Activated CD4-positive, alpha-beta T cell treated with anti-CD3 and anti-CD28 coated beads, Interleukin-2, amount 50 U/mL, for 48 hours (primary cell): ENCODE measurements around the gene MED23.

Experiments
- DNase-seq, 2 experiments: peaks; one replicate each; pipeline ENCODE4 v3.0.0-alpha.2; 2020

Gene MED23

GRCh38 chr6:131627724-131628682 is at the start of gene MED23:
MED23 (minus strand) TSS chr6:131628242; CDS start chr6:131628049, 193 bp downstream.
- DNase-seq, result peak; percentile 97

- DNase-seq, result no peak
These were observed 45.1 kb upstream of the MED23 start for GRCh38 chr6:131673184-131673583.

- DNase-seq, result no peak
These were observed 41.8 kb upstream of the MED23 start for GRCh38 chr6:131669891-131670290.

GRCh38 chr6:131663578-131664165 is 35.6 kb upstream of the MED23 start:
- DNase-seq, result no peak

- no peak for DNase-seq
These were observed 32.2 kb upstream of the MED23 start for GRCh38 chr6:131660195-131660594.

GRCh38 chr6:131658287-131658686 is 30.2 kb upstream of the MED23 start:
- no peak for DNase-seq

GRCh38 chr6:131657630-131658111 is 29.6 kb upstream of the MED23 start:
- no peak for DNase-seq

GRCh38 chr6:131657222-131657621 is 29.2 kb upstream of the MED23 start:
- no peak for DNase-seq

- DNase-seq, result no peak
These were observed 28.6 kb upstream of the MED23 start for GRCh38 chr6:131656667-131657066.

GRCh38 chr6:131655951-131656350 is 27.9 kb upstream of the MED23 start:
- no peak for DNase-seq

GRCh38 chr6:131655387-131655786 is 27.3 kb upstream of the MED23 start:
- no peak for DNase-seq

- DNase-seq, result no peak
These were observed 26.3 kb upstream of the MED23 start for GRCh38 chr6:131654326-131654725.

- DNase-seq, result no peak
These were observed 24.4 kb upstream of the MED23 start for GRCh38 chr6:131652472-131652871.

- DNase-seq, result no peak
These were observed 23.7 kb upstream of the MED23 start for GRCh38 chr6:131651782-131652181.

GRCh38 chr6:131646249-131646670 is 18.2 kb upstream of the MED23 start:
- DNase-seq, result no peak

- DNase-seq, result no peak
These were observed 17.8 kb upstream of the MED23 start for GRCh38 chr6:131645846-131646245.

- DNase-seq, result no peak
These were observed 16.9 kb upstream of the MED23 start for GRCh38 chr6:131644921-131645320.

GRCh38 chr6:131643855-131644460 is 15.9 kb upstream of the MED23 start:
- no peak for DNase-seq

- DNase-seq, result no peak
These were observed 15.1 kb upstream of the MED23 start for GRCh38 chr6:131642987-131643611.

GRCh38 chr6:131642565-131642964 is 14.5 kb upstream of the MED23 start:
- no peak for DNase-seq

GRCh38 chr6:131641554-131641953 is 13.5 kb upstream of the MED23 start:
- DNase-seq, result no peak

- no peak for DNase-seq
These were observed 12.5 kb upstream of the MED23 start for GRCh38 chr6:131640576-131640975.

GRCh38 chr6:131640100-131640499 is 12.1 kb upstream of the MED23 start:
- DNase-seq, result no peak
